ENCODE results near the gene UBR2. TPM values are rescaled to one million over a fixed set of nuclear protein-coding genes. Genes with fewer than 3 reads are reported as not detected.

UBR2 gene
- total RNA-seq, 1 donor from 2014 or later = 21.6 TPM

DNA sequence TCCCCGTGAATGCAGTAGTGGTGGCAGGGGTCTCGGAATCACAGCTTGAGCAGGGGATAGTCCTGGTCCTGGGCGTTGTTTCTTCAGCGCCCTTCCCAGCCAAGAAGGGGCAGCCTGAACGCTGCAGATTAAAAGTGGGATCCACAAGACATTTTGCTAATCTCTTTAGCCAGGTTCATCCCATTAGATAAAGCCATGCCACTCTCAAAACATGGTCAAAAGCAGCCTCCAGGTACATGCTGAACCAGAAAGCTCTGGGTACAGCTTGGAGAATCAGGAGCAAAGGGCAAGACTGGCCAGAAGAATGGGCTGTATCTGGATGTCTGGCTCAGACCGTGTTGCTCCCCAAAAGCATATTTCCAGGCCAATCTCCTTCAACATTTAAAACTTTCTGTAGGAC lies 158.7 kb downstream of the UBR2 start, which contains the start of gene PRPH2:
TSS of gene PRPH2 (minus strand) at position 101 of the 400 bp plus-strand sequence. CDS start 263 bp downstream, outside the sequence.
- Mint-ChIP-seq H3K4me1 (ENCODE audit: unreplicated experiment) (peaks cover 8% of the 10 kb centered on the region), H3K9me3 (ENCODE audit: unreplicated experiment) (no peaks in the 10 kb centered on the region), H3K27me3 (ENCODE audit: unreplicated experiment) (no peaks in the 10 kb centered on the region), H3K36me3 (ENCODE audit: low read depth, unreplicated experiment) (no peaks in the 10 kb centered on the region), H3K27ac (ENCODE audit: unreplicated experiment) (no peak within 1 kb of the TSS), H3K4me3 (ENCODE audit: unreplicated experiment) (no peak within 1 kb of the TSS)
- TF ChIP-seq, protein P1, sequence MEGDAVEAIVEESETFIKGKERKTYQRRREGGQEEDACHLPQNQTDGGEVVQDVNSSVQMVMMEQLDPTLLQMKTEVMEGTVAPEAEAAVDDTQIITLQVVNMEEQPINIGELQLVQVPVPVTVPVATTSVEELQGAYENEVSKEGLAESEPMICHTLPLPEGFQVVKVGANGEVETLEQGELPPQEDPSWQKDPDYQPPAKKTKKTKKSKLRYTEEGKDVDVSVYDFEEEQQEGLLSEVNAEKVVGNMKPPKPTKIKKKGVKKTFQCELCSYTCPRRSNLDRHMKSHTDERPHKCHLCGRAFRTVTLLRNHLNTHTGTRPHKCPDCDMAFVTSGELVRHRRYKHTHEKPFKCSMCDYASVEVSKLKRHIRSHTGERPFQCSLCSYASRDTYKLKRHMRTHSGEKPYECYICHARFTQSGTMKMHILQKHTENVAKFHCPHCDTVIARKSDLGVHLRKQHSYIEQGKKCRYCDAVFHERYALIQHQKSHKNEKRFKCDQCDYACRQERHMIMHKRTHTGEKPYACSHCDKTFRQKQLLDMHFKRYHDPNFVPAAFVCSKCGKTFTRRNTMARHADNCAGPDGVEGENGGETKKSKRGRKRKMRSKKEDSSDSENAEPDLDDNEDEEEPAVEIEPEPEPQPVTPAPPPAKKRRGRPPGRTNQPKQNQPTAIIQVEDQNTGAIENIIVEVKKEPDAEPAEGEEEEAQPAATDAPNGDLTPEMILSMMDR (IDR thresholded peaks at IDR 0.05; ENCODE audit: unreplicated experiment) = no peak
- DNase-seq (ENCODE audit: low spot score) = no peak

DNA sequence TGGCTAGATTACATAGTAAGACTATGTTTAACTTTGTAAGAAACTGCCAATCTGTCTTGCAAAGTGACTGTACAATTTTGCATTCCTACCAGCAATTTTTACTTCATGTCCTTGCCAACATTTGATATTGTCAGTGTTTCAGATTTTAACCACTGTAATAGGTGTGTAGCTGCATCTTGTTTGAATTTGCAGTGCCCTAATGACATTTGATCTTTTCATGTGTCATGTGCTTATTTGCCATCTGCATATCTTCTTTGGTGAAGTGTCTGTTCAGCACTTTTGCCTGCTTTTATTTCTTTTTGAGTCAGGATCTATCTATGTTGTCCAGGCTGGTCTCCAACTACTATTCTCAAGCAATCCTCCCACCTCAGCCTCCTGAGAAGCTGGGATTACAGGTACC lies 161.0 kb downstream of the UBR2 start:
- Mint-ChIP-seq H3K4me1 (ENCODE audit: unreplicated experiment) (peaks cover 8% of the 10 kb centered on the region), H3K36me3 (ENCODE audit: low read depth, unreplicated experiment) (no peaks in the 10 kb centered on the region), H3K27ac (ENCODE audit: unreplicated experiment) (no peak overlapping the region), H3K27me3 (ENCODE audit: unreplicated experiment) (peaks cover 3% of the 10 kb centered on the region), H3K4me3 (ENCODE audit: unreplicated experiment) (no peak overlapping the region), H3K9me3 (ENCODE audit: unreplicated experiment) (no peaks in the 10 kb centered on the region)
- DNase-seq (ENCODE audit: low spot score) = no peak
- TF ChIP-seq, protein P1 (IDR thresholded peaks at IDR 0.05; ENCODE audit: unreplicated experiment) = no peak

DNA sequence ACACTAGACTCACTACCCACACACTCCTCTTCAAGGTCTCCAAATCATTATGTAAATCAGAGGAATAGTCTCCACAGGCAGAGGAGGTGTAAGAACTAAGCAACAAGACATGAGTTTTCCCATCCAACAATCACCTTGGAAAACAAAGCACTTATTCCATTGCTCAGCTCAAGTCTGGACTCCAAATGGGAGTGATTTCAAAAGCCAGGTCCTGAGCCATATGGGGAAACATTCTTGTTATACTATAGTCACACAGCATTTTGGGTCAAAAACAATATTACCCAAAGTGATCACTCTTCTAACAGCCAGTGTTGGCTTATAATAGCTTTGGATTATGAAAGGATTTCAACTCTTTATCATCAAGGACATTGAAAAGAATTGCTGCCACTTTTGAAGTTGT lies 162.2 kb downstream of the UBR2 start:
- peaks cover 3% of the 10 kb centered on the region for H3K27me3 Mint-ChIP-seq (ENCODE audit: unreplicated experiment)
- no peaks in the 10 kb centered on the region for H3K36me3 Mint-ChIP-seq (ENCODE audit: low read depth, unreplicated experiment)
- TF ChIP-seq, protein P1 (IDR thresholded peaks at IDR 0.05; ENCODE audit: unreplicated experiment) = no peak
- peaks cover 2% of the 10 kb centered on the region for H3K4me1 Mint-ChIP-seq (ENCODE audit: unreplicated experiment)
- H3K9me3 Mint-ChIP-seq (ENCODE audit: unreplicated experiment) = no peaks in the 10 kb centered on the region
- peak overlapping the region; percentile 18 for H3K4me3 Mint-ChIP-seq (ENCODE audit: unreplicated experiment)
- H3K27ac Mint-ChIP-seq (ENCODE audit: unreplicated experiment) = no peak overlapping the region
- DNase-seq (ENCODE audit: low spot score) = no peak

DNA sequence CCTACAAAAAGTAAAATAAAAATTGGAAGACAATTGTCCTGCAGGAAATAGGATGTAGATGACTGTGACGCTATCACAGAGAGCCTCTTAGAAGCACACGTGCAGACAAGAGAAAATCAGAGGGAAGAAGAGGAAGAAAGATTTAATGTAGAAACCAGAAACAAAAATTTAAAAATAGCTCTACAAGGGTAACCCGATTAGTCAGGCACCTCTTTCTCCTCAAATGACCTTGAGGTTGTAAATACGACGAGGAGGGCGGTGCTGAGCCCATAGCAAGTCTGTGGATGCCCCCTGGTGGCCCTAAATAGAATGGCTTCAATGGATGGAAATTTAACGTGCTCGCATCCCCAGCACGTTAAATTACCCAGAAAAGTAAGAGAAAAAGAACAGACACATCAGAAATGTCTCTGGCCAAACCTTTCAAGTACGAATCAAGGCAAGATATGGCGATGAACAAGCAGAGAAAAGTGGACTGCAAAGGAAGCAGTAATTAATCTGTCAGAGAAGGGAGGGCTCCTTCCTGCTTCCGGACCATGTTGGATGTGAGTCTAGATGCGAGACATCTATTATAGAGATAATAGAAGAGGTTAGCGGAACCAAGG lies 162.8 kb downstream of the UBR2 start:
- Mint-ChIP-seq H3K27ac (ENCODE audit: unreplicated experiment) (no peak overlapping the region), H3K4me1 (ENCODE audit: unreplicated experiment) (peaks cover 2% of the 10 kb centered on the region), H3K27me3 (ENCODE audit: unreplicated experiment) (peaks cover 3% of the 10 kb centered on the region), H3K36me3 (ENCODE audit: low read depth, unreplicated experiment) (no peaks in the 10 kb centered on the region), H3K9me3 (ENCODE audit: unreplicated experiment) (no peaks in the 10 kb centered on the region), H3K4me3 (ENCODE audit: unreplicated experiment) (peak overlapping the region; percentile 18)
- DNase-seq (ENCODE audit: low spot score) = peak; percentile 30
- TF ChIP-seq, protein P1 (IDR thresholded peaks at IDR 0.05; ENCODE audit: unreplicated experiment) = peak; percentile 87

DNA sequence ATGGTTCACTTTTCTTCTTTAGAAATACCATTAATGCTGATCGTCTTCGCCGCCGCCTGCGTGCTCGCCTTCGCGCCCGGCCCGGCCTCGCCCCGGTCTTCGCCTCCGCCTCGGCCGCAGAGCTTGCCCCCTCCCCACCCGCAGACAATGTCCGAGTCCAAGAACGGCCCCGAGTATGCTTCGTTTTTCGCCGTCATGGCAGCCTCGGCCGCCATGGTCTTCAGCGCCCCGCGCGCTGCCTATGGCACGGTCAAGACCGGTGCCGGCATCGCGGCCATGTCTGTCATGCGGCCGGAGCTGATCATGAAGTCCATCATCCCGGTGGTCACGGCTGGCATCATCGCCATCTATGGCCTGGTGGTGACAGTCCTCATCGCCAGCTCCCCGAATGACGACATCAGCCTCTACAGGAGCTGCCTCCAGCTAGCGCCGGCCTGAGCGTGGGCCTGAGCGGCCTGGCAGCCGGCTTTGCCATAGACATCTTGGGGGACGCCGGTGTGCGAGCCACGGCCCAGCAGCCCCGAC lies 163.3 kb downstream of the UBR2 start:
- H3K27me3 Mint-ChIP-seq (ENCODE audit: unreplicated experiment) = peaks cover 3% of the 10 kb centered on the region
- H3K4me3 Mint-ChIP-seq (ENCODE audit: unreplicated experiment) = no peak overlapping the region
- H3K9me3 Mint-ChIP-seq (ENCODE audit: unreplicated experiment) = no peaks in the 10 kb centered on the region
- H3K4me1 Mint-ChIP-seq (ENCODE audit: unreplicated experiment) = peaks cover 2% of the 10 kb centered on the region
- DNase-seq (ENCODE audit: low spot score) = no peak
- no peak overlapping the region for H3K27ac Mint-ChIP-seq (ENCODE audit: unreplicated experiment)
- TF ChIP-seq, protein P1 (IDR thresholded peaks at IDR 0.05; ENCODE audit: unreplicated experiment) = no peak
- no peaks in the 10 kb centered on the region for H3K36me3 Mint-ChIP-seq (ENCODE audit: low read depth, unreplicated experiment)

Measured in endothelial cell (in vitro differentiated cells).